GM19452 (cell line): ENCODE data around the gene DHX34.
"Not testable (repeated sequence)": the region's sequence is repeated elsewhere in the genome, so short reads cannot be mapped to it uniquely, and the experiment has no call there.

ENCODE experiments used
- ATAC-seq: cut with Tn5 transposase; IDR thresholded peaks from one replicate; pipeline ENCODE4 v1.9.1; 2021; ENCODE audit not compliant: unreplicated experiment

Gene DHX34

DNA sequence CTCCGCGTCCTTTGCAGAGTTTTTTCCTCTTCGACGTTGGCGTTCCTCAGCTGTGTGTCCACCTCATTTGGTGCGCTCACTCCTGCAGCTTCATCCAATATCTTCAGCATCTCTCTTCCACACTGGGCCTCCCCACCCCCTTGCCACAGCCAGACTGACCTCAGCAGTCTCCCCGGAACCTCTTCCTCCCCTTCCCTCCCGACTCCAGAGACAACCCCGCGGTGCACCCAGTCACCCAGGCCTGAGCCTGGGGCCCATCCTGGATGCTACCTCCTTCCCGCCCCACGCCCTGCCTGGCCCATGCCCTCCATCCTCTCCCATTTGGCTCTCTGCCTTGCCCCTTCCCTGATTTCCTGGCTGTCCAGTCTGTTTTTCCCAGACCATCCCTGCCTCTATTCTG lies 25.2 kb upstream of the DHX34 start:
- no peak for ATAC-seq

DNA sequence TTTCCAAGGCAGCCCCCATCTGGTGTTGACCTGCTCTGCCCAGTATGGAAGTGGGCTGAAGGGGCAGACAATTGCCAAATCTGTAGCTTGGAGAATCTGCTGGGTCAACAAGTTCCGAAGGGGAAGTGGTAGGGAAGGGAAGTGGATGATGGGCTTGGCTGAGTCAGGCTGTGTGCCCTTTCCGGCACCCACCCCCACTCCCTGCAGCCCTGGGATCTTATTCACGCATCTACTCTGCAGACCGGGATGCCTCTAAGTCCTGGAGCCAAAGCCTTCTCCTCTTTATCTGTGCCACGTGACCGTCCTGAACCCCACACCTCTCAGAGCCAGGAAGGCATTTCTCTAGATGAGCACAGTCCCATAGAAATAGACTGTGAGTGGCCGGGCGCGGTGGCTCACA lies 24.6 kb upstream of the DHX34 start:
- no peak for ATAC-seq

DNA sequence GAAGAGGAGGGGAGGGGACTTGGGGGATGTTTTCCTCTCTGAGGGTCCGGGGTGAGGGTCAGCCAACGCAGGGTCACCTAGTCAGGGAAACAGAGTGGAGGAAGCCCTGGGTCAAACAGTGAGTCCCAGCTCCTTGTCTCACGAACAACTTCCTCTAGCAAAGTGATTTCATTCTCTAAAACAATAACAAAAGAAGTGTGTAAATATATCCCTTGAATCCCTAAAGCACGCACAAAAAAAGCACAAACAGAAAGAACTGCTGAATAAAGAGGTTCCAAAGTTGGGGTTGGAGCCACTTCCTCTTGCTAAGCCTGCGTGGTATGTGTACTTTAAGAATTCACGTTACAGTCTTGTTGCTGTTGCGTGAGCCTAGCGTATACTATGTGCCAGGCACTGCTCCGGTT lies 18.6 kb upstream of the DHX34 start:
- no peak for ATAC-seq

DNA sequence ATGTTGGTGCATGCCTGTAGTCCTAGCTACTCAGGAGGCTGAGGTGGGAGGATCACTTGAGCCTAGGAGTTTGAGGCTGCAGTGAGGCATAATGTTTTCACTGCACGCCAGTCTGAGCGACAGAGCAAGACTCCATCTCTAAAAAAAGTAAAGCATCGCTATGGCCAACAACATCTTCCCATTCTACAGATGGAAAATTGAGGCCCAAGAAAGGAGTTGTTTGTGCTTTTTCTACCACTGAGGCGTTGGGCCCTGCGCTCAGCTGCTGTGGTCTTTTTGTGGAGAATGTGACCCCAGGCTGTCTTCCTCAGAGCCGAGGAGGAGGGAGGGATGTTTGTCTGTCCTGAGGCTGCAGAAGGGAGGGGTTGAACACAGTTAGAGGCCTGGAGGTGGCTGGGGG lies 17.6 kb upstream of the DHX34 start:
- no peak for ATAC-seq

DNA sequence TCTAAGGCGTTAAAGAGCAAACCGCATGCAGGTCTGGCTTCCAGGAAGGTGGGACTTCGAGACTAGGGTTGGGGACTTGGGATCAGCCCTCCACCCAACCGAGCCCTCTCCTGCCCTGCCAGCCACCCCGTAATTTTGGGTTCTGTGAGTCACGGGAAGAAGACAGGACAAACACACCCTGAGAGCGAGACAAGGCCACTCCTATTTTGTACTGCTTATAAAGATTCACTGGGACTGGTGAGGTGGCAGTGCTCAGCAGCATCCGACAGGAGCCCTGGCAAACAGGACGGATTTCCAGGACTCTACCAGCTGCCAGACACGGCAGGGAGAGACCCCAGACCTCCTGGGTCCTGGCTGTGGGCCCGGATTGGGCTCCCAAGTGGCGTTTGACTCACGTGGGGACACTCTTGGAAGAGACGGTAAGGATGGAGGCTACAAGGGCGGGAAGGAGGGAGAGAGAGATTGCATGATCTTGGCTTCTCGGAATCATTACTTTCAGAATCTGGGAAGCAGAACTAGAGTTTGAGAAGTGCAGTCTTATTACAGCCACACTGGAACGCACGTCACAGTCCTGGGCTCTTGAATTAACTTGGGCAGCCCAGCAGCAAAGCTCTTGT lies 17.1 kb upstream of the DHX34 start, which contains the start of gene C5AR2:
C5AR2 (plus strand) TSS at position 245 of the 617 bp plus-strand sequence. CDS start 8,625 bp downstream, outside the sequence.
- ATAC-seq: no peak

DNA sequence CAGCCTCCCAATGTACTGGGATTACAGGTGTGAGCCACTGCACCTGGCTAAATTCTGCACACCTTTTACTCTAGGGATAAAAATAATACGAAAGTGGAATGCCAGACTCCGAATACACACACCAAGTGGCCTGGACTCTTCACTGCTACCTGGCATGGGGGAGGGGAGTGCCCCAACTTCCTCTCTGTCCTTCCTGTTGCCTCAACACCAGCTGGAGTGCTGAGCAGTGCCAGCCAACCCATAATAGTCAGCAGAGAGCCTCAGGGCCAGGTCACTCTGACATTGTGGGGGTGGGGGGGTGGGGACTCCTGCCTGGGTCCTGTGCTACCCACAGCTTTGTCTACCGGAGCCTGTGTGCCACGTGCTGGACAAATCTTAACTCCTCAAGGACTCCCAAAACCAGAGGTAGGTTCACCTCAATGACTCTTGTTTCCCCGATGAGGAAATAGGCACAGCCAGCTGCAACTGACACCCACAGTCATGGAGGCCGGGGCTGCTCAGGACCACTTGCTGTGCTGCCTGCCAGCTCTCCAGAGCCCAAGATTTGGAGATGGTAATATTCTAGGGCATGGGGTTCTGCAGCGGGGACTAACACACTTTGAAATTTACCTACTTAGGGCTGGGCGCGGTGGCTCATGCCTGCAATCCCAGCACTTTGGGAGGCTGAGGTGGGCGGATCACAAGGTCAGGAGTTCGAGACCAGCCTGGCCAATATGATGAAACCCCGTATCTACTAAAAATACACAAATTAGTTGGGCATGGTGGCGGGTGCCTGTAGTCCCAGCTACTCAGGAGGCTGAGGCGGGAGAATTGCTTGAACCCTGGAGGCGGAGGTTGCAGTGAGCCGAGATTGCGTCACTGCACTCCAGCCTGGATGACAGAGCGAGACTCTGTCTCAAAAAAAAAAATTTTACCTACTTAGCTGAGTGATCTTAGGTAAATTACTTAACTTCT lies 12.1 kb upstream of the DHX34 start:
- ATAC-seq: not testable (repeated sequence)

DNA sequence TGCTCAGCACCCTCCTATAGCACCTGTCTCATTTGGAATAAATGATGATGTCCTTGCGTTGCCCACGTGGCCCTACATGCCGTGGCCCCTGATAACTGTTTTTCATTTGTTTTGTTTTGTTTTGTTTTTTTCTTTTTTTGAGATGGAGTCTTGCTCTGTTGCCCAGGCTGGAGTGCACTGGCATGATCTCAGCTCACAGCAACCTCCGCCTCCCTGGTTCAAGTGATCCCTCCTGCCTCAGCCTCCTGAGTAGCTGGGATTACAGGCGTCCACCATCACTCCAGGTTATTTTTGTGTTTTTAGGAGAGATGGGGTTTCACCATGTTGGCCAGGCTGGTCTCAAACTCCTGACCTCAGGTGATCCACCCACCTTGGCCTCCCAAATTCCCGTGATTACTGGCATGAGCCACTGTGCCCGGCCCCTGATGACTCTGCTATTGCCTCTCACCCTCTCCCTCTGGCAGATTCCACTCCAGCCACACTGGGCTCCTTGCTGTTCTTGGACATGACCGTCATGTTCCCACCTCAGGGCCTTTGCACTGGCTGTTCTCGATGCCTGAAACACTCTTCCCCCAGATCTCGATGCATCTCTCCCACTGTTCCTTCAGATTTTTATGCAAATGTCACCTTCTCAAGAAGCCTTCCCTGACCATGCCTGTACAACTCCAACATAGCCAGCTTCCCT lies 9.8 kb upstream of the DHX34 start:
- no peak for ATAC-seq

DNA sequence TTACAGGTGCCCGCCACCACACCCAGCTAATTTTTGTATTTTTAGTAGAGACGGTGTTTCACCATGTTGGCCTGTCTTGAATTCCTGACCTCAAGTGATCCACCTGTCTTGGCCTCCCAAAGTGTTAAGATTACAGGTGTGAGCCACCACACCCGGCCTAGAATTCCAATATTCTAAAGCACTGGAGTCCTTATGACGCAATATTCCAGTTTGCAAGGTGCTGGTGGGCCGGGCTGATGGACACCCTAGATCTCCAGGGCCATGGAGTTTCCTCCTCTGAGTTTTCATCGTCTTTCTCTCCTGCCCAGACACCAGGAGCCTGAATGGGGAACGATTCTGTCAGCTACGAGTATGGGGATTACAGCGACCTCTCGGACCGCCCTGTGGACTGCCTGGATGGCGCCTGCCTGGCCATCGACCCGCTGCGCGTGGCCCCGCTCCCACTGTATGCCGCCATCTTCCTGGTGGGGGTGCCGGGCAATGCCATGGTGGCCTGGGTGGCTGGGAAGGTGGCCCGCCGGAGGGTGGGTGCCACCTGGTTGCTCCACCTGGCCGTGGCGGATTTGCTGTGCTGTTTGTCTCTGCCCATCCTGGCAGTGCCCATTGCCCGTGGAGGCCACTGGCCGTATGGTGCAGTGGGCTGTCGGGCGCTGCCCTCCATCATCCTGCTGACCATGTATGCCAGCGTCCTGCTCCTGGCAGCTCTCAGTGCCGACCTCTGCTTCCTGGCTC lies 8.5 kb upstream of the DHX34 start:
- no peak for ATAC-seq

DNA sequence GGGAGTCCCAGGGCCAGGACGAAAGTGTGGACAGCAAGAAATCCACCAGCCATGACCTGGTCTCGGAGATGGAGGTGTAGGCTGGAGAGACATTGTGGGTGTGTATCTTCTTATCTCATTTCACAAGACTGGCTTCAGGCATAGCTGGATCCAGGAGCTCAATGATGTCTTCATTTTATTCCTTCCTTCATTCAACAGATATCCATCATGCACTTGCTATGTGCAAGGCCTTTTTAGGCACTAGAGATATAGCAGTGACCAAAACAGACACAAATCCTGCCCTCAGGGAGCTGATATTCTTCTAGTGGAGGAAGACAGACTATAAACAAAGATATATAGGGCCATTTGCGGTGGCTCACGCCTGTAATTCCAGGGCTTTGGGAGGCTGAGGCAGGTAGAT lies 7.4 kb upstream of the DHX34 start:
- ATAC-seq: no peak

DNA sequence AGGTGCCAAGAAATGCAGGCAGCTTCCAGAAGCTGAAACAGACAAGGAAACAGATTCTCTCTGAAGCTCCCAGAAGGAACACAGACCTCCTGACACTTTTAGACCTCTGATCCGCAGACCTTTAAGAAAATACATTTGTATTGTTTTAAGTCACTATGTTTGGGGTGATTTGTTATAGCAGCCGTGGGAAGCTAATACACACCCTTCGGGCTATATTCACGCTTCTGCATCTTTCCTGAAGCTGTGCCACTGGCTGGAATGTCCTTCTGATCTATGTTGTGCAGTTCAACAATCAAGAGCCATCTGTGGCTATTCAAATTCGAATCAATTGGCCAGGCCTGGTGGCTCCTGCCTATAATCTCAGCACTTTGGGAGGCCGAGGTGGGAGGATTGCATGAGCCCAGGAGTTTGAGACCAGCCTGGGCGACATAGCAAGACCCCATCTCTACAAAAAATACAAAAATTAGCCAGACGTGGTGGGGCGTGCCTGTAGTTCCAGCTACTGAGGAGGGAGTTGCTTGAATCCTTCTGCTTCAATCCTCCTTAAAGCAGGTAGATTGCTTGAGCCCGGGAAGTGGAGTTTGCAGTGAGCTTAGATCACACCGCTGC lies 5.8 kb upstream of the DHX34 start:
- ATAC-seq: no peak

DNA sequence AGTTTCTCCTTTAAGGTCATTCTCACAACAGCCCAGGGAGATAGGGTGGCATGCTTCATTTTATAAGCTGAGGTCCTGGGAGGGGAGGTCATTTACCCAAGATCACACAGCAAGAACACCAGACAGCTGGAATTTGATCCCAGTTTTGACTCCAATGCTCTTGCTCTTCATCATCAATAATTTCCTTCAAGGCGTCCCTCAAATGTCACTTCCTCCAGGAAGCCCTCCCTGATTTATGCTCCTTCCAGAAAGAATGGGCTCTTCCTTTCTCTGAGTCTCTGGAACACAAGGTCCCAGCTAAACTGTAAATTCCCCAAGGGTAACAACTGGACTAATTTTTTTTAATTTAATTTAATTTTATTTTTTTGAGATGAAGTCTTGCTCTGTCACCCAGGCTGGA lies 4.7 kb upstream of the DHX34 start:
- ATAC-seq: no peak

DNA sequence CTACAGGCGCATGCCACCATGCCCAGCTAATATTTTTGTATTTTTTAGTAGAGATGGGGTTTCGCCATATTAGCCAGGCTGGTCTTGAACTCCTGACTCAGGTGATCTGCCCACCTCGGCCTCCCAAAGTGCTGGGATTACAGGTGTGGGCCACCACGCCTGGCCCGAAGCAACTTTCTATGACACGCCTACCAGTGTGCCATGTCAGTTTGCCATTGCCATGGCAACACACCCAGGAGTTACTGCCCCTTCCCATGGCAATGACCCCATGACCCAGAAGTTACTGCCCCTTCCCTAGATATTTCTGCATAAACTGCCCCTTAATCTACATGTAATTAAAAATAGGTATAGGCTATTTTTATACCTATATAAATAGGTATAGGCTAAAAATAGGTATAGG lies 3.1 kb upstream of the DHX34 start:
- not testable (repeated sequence) for ATAC-seq

DNA sequence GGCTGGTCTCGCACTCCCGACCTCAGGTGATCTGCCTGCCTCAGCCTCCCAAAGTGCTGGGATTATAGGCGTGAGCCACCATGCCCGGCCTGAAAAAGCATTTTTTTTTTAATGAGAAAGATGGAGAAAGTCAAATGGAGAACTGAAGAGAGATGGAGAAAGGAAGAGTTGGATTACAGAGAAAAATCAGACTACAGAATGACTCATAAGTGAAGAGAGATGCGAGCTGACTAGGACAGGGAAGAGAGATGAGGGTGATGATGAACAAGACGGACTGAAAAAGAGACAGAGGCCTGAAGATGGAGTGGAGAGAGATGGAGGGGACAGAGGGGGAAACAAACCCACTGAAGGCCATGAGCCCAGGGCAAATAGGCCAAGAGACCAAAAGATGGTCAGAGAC lies 1.5 kb downstream of the DHX34 start:
- ATAC-seq: no peak

DNA sequence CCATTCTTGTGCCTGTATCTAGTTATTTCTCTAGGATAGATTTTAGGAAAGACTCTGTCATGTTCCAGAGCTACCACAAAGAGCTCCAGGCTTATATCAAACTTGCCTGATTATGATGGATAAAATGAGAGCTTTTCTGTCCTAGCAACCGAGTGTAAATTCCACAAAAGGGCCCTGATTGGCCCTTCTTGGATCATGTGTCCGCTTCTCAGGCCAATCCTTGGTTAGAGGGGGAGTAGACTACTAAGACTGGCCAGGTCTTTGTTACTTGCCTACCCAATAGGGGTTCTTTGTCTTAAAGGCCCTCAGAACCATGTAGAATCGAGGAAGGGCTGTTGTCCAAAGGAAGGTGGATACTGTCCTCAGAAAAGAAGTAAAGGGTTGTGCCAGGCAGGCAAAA lies 2.4 kb downstream of the DHX34 start:
- no peak for ATAC-seq

DNA sequence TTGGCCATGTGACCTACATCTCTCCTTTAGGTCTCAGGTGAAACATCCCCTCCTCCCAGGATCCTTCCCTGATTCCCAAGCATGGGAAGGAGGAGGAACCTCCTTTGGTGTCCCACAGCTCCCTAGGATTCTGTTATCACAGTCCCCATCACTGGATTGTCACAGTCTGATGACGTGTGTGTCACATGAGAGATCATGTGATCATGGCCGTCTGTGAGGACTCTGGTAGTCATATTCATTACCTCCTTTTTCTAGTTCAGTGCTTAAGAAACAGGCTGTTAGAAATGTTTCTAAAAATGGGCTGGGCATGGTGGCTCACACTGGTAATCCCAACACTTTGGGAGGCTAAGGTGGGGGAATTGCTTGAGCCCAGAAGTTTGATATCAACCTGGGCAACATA lies 3.0 kb downstream of the DHX34 start:
- ATAC-seq: no peak

DNA sequence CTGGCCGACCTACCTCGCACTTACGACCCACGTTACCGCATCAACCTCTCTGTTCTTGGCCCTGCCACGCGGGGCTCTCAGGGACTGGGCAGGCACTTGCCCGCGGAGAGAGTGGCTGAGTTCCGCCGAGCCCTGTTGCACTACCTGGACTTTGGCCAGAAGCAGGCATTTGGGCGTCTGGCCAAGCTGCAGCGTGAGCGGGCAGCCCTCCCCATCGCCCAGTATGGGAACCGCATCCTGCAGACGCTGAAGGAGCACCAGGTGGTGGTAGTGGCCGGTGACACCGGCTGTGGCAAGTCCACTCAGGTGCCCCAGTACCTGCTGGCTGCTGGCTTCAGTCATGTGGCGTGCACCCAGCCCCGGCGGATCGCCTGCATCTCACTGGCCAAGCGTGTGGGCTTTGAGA lies 4.2 kb downstream of the DHX34 start:
- no peak for ATAC-seq

DNA sequence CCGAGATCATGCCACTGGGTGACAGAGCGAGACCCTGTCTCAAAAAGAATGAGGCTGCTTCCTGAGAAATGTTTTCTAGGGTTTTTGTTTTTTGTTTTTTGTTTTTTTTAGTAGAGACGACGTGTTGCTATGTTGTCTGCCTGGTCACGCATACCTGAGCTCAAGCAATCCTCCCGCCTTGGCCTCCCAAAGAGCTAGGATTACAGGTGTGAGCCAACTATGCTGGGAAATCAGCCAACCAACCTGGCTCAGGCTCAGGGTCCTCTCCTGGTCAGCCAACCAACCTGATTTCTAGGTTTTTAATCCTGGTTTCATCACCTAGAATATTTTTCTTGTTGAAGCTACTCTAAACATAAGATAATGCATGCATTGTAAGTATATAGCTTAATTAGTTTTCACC lies 7.8 kb downstream of the DHX34 start:
- ATAC-seq: no peak

DNA sequence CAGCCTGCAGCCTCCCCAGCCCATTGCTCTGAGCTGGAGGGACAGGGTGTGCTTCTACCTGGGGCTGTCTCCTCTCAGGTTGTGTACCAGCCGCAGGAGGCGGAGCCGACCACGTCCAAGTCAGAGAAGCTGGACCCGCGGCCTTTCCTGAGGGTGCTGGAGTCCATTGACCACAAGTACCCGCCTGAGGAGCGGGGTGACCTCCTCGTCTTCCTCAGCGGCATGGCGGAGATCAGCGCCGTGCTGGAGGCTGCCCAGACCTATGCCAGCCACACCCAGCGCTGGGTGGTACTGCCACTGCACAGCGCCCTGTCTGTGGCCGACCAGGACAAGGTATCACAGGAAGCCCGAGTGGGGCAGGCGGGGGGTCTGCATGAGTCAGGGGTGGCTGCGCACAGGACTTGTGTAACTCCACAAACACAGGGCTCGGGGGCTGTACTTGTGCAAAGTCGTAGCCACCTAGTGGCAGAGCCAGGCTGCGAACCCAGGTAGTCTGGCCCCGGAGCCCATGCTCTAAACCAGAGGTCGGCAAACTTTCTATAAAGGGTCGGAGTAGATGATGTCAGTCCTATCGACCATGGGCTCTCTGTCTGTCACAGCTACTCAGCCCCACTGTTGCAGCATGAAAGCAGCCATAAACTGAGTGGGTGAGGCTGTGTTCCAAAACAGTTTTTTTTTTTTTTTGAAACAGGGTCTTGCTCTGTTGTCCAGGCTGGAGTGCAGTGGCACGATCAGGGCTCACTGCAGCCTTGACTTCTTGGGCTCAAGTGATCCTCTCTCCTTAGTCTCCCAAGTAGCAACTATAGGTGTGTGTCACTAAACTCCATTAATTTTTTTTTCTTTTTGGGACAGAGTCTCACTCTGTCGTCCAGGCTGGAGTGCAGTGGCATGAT lies 8.9 kb downstream of the DHX34 start:
- no peak for ATAC-seq

DNA sequence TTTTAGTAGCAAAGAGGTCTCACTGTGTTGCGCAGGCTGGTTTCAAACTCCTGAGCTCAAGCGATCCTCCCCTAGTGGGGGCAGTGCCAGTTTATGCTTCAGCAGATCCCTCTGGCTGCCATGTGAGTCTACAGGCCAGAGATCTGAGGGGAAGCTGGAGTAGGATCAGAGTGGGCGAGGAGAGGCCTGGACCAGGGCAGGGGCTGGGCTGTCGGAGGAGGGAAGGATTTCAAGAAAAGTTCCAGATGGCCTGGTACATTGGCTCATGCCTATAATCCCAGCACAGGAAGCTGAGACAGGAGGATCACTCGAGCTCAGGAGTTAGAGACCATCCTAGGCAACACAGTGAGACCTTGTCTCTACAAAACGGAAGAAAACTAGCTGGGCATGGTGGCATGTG lies 9.8 kb downstream of the DHX34 start:
- ATAC-seq: no peak

DNA sequence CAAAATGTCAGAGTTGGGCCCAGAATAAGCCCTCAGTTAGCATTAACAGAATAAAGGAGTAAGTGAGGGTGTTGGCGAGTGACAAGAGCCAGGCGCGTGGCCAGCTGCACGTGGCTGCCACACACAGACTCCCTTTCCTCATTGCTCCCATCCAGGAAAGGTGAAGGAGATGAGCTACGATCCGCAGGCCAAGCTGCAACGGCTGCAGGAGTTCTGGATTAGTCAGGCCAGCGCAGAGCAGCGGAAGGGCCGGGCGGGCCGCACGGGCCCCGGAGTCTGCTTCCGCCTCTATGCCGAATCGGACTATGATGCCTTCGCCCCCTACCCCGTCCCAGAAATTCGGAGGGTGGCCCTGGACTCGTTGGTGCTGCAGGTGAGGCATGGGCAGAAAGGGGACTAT lies 13.2 kb downstream of the DHX34 start:
- ATAC-seq: no peak
